NCI-H1092 (cell line): ENCODE measurements around the gene RNF19B.

Experiments
- DNase-seq: peaks from one replicate; lab custom pipeline; 2025; lab: John Stamatoyannopoulos, UW

Gene RNF19B

DNA sequence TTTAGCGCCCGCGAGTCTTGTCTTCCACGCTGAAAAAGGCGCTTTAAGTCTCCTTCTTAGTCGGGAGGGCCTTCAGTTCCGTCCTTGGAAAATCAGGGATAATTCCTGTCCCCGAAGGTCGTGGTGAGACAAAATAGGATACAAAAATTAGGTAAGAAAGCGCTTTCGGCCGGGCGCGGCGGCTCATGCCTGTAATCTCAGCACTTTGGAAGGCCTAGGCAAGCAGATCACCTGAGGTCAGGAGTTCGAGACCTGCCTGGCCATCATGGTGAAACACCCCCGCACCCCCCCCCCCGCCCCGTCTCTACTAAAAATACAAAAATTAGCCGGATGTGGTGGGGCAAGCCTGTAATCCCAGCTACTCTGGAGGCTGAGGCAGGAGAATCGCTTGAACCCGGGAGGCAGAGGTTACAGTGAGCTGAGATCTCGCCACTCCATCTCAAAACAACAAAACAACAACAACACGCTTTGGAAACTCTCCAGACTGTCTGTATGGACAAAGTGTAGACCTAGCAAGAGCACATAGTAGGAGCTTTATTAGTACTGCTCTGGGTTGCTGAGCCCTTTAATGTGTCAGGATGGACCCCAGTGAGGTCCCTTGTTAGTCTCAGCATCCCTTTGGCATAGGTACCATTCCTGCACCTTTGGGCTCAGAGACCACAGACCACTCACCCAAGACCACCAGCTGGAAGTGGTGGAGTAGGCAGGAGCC is 62.6 kb downstream of the RNF19B start:
- no peak for DNase-seq

DNA sequence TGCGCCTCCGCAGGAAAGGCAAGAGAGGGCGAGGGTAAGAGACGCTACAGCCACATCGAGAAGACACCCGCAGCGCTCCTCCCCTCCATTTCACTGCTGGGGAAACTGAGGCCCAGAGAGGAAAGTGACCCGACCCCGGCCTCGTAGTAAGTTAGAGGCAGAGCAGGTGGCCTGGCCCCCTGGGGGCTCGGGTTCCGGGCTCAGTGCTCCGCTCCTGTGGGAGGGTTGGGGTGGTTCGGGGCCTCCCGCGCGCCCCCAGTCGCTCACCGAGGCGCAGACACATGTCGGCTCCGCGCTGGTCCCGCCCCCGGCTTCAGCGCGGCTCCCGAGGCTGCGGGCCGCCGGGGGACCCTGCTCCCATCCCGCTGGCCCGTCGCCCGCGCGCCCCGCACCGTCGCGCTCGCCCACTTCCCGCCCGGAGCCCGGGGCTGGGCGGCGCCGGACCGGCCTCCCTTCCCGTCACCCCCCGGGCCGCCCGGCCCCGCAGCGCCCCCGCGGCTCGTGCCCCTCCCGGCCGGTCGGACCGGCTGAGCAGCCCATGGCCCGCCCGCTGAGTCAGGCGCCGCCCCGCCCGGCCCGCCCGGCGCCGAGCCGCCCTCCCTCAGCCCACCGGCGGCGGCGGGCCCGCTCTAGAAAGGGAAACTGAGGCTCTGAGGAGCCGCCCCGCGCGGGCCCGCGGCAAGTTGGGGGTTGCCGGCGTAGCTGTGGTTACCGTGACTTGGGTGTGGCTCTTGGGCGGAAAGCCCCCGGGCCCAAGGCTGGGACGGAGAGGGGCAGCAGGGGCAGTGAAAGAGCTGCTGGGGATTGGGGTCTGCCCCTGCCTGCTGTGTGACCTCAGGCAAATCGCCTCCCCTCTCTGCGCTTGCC is 63.4 kb downstream of the RNF19B start, which contains the start of gene TMEM54:
TSS of gene TMEM54 (minus strand) at position 434 of the 867 bp plus-strand sequence. CDS start at position 283, 151 bp downstream.
- DNase-seq, result no peak

DNA sequence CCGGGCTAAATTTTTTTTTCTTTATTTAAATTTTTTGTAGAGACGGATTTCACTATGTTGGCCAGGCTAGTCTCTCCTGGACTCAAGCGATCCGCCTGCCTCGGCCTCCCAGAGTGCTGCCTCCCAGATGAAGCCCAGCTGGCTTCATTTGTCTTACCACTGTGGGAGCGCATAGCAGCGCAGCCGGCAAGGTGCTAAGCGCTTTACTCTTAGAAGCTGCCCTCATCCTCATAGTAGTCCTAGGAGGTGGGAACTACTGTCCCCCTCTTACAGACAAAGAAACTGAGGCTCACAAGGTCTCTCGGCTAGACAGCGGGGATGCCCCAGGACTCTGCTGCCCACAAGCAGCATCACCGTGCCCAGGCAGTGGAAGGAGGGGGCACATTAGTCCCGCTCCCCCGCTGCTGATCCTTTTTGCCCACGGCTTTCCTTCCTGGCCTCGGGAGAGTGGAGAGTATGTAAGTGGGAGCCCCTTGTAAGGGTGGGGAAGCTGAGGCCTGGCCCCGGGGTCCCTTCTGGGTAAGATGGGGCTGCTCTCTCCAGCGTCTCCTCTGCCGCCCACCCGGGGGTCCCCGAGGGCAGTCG is 64.1 kb downstream of the RNF19B start:
- no peak for DNase-seq

DNA sequence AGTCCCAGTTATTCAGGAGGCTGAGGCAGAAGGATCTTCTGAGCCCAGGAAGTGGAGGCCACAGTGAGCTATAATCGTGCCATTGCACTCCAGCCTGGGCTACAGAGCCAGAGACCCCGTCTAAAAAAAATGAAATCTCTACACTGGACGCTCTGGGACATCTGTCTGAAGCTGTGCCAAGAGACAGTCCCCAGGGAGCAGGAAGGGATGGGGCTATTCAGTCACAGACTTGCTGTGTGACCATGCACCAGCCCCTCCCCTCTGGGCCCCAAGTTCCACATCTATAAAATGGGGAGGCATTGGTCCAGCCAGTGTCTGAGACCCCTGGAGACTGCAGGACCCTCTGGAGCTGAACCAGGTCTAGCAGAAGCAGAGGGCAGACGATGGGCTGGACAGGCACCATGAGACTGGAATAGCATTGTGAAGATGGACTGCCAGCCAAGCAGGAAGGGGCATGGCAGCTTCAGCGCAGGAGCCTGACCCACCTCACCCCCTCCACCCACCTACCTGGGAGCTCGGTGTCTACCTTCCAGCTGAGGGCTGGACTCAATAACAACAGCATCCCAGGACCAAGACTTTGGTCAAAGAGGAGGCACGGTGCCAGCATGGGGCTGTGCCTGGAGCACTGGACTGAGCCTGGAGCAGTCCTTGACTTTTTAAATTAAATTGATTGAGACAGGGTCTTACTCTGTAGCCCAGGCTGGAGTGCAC is 64.9 kb downstream of the RNF19B start:
- DNase-seq, result no peak

DNA sequence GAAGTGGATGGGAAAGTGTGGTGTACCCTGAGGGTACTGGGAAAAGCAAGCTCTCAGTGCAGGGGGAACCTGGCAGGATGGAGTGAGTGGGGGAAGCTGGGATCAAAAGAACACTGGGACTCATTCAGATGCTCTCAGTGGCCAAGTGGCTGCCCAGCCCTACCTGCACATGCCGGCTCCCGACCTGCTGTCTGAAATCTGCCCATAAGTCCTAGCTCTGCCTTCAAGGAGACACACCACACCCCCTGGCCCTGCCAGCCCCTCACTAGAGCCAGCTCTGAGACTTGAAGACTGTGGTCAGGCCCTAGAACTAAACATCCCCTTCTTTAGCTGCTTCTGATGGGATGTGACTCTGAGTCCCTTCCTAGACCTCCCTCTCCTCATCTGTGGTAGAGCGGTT is 65.7 kb downstream of the RNF19B start:
- no peak for DNase-seq

DNA sequence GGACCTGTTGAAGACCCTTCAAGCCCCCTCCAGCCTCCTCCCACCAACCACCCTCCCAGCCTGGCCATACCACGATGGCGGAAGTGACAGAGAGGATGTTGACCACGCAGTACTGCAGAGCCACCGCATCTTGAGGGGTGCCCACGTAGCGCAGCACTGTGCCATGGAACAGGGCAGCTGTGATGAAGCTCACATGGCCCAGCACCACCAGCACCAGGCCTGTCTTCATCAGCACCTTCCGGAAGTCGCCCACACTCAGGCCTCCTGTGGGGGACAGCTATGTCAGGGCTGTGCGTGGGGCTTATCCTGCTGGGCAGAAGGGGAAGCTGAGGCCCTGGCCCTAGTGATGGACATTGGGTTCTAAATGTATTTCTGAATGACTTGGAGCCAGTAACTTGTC is 66.6 kb downstream of the RNF19B start:
- no peak for DNase-seq

DNA sequence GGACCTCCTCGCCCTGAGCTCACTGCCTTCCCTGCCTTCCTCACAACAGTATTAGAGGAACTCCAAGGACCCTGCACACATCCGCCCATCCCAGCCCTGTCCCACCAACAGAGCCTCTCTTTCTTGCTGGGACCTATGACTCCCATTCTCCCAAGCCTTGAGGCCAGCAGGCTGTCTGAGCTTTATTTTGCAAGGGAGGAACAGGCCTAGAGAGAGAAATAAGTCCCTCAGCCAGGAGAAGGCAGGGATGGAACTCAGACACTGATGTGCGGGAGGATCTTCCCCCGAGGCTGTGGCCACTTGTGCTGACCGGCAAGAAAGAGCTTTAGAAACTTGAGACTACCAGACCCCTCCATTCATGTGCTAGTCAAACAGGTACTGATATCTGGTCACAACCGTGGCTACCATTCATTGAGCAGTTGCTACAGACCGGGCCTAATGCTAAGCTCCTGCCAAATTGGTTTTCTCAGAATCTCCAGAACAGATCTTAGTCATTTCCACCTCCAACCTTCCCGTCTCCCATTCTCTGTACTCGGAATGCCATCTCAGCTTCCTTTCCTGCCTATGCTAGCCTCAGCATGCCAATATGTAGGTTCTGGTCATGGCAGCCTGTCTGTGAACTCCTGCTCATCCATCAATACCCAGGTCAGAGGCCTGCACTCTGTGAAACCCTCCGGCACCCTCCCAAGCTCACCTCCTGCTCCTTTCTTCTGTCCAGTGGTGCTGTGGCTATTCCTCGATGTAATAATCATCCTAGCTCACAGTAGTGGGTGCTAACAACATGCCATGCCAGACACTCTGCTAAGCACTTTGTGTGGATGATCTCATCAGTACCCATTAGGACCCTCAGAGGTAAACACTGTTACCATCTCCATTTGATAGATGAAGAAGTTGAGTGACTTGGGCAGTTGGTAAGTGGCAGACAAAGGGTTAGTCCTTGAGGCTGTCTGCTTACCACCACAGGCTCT is 67.2 kb downstream of the RNF19B start:
- no peak for DNase-seq

DNA sequence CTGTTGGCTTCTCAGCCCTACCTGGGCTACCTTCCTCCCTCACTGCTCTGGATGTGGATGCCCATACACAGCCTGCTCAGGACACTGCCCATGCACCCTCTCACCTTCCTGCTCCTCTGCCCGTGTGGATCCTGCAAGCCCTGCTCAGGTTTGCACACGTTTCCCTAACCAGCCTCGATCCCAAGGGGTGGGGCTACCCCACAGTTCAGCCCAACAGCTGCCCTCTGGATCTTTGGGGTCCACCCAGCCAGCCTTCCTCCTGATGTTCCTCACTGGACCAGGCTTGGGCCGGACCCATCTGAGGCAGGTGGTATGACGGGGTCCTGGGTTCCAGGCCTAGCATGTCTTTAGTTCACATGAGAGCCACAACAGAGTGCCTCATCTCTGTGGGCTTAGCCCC is 68.2 kb downstream of the RNF19B start:
- no peak for DNase-seq

DNA sequence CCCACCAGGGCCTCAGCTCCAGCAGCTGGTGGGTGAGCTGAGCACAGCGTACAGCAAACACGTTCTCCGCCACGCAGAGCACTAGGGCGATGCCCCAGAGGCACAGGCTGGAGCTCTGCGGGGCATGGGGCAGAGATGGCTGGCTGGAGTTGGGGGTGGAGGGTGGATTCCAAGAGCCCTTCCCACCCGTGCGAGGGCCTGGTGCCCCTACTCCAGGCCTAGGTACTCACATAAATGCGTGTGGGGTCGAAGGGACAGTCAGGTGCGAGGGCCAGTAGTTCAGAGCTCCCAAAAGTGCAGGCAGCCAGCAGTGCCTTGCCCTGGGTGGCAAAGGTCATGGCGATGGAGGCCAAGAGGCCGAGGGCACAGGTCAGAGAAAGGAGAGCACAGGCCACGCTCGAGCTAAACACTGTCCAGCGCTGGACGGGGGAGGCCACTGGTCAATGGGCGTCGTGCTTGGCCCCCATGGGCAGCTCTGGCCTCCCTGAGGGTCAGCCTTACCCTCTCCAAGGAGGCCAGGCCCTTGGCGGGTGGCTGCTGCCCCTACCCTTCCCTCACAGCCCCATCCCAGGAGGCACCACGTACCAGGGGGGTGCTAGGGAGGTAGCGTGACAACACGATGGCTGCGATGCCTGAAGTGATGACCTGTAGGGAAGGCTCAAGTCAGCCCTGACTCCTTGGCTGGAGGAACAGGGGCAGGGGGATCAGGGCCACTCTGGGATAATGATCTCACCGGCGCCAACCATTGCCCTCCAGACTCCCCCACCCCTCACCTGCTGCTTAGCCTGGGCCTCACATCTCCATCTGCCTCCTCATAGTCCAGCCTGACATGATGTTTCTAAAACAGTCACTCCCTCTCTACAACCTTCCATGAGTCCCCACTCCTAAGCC is 69.0 kb downstream of the RNF19B start:
- no peak for DNase-seq

DNA sequence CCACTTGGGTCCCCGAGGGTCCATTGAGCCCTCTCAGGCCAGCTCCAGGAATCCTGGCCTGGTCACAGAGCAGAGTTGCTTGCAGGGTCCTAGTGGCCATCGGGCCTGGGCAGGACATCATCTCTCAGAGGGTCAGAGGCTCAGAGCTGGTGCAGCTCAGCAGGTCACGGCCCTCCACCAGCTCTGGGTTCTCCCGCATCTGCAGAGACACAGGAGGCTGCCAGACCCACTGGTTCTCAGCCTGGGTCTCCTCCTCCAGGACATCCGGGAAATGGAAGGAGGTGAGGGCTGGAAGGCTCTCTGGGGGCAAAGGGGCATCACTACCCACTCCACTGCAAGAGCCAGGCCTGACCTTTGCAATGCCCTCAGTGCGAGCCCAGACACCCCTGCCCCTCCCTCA is 69.9 kb downstream of the RNF19B start:
- DNase-seq, result no peak

DNA sequence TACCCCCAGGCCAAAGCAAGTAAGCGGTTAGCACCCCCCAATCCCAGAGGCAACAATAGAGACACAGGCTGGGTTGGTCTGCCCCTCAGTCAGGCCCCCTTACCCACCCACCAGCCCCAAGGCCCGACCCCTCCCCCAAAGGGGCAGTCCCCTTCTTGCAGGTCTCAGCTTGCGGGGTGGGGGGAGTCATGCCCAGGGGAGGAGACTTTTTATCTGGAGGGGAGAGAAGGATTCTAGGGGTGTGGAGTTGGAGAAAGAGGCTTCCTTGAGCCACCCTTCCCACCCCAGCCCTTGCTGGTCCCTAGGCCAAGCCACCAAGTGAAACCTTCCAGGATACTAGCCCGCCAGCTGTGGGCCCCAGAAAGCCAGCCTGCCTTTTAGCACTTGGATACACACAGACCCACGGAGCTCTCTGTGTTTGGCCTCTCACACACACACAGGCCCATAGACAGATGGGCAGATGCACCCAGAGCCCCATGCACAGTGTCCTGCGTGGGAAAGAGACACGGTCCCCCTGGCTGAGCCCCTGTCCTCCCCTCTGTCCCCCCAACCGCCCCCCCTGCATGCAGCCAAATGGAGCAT is 70.5 kb downstream of the RNF19B start:
- no peak for DNase-seq

DNA sequence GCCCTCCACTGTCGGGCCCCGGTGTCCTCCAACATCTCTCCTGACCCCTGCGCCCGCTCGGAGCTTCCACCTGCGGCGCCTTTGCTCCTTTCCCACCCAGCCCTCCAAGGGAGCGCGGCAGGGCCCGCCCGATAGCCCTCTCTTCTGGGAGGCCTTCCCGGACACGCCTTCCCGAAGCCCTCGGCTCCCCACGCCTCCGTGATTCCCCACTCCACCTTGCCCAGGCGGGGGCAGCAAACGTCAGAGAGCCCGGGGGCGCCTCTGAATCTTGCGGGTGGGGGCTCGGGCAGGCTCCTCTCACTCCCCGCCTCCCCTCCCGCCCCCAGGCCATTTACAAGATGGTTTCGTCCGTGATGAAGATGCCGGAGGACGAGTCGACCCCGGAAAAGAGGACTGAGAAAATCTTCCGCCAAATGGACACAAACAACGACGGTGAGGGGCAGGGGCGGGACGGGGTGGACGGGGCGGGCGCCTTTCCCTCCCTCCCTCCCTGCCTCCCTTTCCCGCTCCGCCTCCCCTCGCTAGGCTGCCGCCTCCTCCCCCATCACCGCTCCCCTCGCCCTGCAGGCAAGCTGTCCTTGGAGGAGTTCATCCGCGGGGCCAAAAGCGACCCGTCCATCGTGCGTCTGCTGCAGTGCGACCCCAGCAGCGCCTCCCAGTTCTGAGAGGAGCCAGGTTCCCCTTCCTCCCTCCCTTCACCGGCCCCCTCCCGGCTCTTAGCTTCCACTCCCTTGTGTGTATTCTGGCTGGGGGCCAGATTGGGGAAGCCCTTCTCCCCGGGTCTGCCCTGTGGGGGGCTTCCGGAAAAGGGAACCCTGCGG is 71.2 kb downstream of the RNF19B start:
- DNase-seq, result peak; percentile 69

DNA sequence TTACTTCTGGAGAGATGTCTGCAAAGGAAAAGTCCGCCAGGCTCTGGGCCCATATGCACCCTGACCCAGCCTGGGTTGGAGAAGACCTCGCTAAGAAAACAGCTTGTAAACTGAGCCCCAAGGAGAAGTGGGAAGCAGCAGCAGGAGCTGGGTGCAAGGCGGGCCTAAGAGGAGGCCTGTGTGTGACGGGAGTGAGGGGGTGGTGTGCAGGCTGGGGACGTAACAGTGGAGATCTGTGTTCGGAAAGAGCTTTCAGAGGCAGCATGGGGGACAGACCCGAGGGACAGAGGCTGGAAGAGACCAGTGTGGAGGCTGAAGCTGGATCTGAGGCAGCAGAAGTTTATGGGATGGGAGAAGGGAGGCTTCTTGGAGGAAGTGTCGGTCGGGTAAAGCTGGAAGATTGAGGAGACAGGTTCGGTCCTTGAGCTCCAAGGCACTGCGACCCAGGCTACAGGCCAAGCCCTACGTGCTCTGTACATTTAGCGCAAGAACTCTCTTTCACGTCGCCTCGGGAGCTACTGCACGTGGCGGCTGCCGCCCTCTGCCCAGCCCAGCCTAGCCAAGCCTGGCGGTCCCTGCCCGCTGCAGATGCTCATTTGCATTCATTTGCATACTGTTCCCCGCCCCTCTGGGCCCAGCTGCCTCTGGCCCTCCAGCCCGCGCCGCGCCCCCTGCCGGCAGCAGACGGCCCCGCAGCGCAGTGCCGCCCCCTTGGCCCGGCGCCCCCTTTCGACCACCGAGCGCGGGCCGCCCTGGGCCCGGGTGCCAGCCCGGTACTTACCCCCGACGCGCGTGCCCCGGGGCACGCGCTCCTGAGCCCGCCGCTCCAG is 72.0 kb downstream of the RNF19B start:
- DNase-seq, result peak; percentile 69

DNA sequence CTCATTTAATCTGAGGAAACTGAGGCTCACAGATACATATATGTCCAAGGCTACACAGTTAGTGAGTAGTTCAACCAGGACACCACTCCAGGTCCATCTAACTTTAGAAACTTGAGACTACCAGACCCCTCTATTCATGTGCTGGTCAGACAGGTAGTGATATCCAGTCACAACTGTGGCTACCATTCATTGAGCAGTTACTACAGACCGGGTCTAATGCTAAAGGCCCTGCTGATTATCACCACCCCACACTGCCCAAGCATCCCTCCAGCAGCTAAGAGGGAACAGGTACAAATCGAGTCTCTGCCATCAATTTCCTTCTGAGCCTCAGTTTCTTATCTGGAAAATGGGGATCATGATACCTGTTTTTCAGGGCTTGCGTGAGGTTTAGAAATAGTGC is 73.0 kb downstream of the RNF19B start:
- no peak for DNase-seq

DNA sequence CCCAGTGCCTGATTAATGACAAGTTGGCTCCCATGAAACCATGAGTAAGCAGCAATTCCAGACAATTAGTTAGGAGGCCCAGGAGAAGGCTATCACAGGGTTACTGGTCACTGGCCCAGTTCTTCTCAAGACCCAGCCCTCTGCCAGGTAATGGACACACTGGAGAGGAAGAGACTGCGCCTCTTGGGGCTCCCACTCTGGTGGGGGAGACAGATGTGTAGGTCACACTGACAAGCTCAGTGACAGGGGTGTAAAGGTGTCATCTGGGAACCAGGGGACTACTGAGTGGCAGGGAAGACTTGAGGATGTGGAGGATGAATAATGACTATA is 73.4 kb downstream of the RNF19B start:
- no peak for DNase-seq

DNA sequence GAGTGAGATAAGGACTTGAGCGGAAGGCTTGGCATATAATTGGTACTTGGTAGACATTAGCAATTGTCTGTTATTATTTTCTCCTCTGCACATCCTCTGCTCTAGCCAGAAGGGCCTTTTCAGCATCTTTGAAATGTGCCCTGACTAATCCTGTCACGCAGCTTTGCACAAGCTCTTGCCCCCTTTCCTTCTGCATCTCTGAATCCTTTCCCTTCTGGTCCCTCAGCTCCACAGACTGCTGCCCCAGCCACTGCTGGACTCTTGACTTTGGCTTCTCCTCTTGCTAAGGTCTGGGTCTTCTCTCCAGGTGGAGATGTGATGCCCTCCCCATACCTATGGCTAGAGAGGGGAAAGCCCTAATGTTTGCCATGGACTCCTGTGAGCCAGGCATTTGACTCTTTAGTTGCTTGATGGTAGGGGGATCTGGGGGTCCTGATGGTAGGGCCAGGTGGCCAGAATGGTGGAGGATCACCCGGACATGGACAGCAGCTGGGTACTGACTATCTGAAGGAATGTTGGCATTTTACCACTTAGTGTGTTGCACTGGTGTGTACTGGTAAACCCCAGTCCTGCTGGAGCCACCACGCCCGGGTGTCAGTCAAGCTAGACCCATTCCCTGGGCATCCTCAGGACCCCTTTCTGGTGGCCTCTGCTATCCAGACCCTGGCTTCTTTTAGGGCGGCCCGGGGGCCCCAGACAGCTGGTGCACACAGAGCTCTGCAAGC is 73.9 kb downstream of the RNF19B start:
- DNase-seq, result no peak

DNA sequence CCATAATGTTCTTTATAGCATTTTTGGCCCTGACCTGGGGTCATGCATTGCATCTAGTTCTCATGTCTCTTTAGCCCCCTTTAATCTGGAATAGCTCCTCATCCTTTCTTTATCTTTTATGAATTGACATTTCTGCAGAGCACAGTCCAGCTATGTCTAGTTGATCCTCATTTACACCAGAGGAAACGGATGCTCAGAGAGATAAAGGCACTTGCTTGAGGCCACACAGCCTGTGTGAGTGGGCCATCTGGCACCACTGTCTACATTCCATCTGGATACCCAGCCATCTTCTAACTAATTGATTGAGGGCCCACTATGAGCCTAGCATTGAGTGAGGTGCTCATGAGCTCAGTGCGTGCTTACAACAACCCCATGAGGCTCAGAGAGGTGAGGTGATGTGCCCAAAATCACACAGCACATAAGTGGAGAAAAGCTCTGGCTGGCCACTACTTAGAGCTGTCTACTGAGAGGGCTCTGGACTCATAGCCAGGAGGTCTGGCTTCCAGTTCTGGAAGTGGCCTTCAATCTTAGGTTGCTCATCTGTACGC is 74.8 kb downstream of the RNF19B start:
- no peak for DNase-seq
